NT2/D1 (cell line): ENCODE data around the gene CXCR4.
"Not testable (repeated sequence)": the region's sequence is repeated elsewhere in the genome, so short reads cannot be mapped to it uniquely, and the experiment has no call there.

Experiments used
- DNase-seq: peaks from one replicate; pipeline ENCODE4 v3.0.0-alpha.2; 2011; ENCODE audit warnings: low read depth, low spot score
- H3K27me3 ChIP-seq: 2 replicates; pipeline ENCODE4 v1.6.0; 2011; ENCODE audit warnings: mild to moderate bottlenecking; ENCODE audit not compliant: insufficient read length, insufficient read depth
- H3K36me3 ChIP-seq: 2 replicates; pipeline ENCODE4 v1.6.1; 2011; ENCODE audit warnings: mild to moderate bottlenecking, low read length, mixed read lengths; ENCODE audit not compliant: insufficient read depth, insufficient read length
- H3K4me1 ChIP-seq: 2 replicates; pipeline ENCODE4 v1.5.1; 2011; ENCODE audit not compliant: insufficient read depth, insufficient read length
- H3K4me3 ChIP-seq: 2 replicates; pipeline ENCODE4 v1.5.1; 2011; ENCODE audit warnings: low read depth; ENCODE audit not compliant: insufficient read length
- H3K9ac ChIP-seq: 2 replicates; pipeline ENCODE4 v1.6.0; 2011; ENCODE audit warnings: low read depth; ENCODE audit not compliant: insufficient read length
- H3K9me3 ChIP-seq: 2 replicates; pipeline ENCODE4 v1.5.1; 2011; ENCODE audit warnings: mild to moderate bottlenecking, low read length; ENCODE audit not compliant: insufficient read depth
- SUZ12 ChIP-seq: IDR thresholded peaks from 2 replicates; pipeline ENCODE4 v1.6.1; 2011; ENCODE audit not compliant: insufficient read length, insufficient read depth; ENCODE audit errors: extremely low read depth
- YY1 ChIP-seq: IDR thresholded peaks from 2 replicates; pipeline ENCODE4 v1.6.1; 2011; ENCODE audit not compliant: insufficient read length, insufficient read depth
- ZNF274 ChIP-seq: IDR thresholded peaks from 2 replicates; pipeline ENCODE4 v1.6.1; 2011; ENCODE audit warnings: mild to moderate bottlenecking, low read depth, low read length

Gene CXCR4

GRCh38 chr2:136106505-136106904 is 11.4 kb downstream of the CXCR4 start:
- Histone ChIP-seq H3K4me1 (no peaks in the 10 kb centered on the region), H3K27me3 (no peaks in the 10 kb centered on the region), H3K9me3 (0 out of 2 replicates have a peak, but pooled peaks cover under 1% of the 10 kb centered on the region), H3K4me3 (no peak overlapping the region), H3K36me3 (no peaks in the 10 kb centered on the region), H3K9ac (no peak overlapping the region)
- no peak for TF ChIP-seq ZNF274
- no peak for TF ChIP-seq YY1
- no peak for TF ChIP-seq SUZ12
- no peak for DNase-seq

DNA sequence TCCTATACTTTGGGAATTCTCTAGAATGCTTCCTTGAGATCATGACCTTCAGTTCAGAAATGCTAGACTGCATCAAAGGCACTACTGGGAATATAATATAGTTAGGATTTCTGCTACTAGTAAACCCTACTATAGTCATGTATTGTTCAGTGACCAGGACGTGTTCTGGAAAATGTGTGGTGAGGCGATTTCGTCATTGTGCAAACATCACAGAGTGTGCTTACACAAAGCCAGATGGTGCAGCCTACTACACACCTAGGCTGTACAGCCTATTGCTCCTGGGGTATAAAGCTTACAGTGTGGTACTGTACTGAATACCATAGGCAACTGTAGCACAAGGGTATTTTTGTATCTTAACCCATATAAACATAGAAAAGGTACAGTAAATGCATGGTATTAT is 13.0 kb downstream of the CXCR4 start:
- no peaks in the 10 kb centered on the region for H3K4me1 ChIP-seq
- no peak for DNase-seq
- no peaks in the 10 kb centered on the region for H3K9me3 ChIP-seq

DNA sequence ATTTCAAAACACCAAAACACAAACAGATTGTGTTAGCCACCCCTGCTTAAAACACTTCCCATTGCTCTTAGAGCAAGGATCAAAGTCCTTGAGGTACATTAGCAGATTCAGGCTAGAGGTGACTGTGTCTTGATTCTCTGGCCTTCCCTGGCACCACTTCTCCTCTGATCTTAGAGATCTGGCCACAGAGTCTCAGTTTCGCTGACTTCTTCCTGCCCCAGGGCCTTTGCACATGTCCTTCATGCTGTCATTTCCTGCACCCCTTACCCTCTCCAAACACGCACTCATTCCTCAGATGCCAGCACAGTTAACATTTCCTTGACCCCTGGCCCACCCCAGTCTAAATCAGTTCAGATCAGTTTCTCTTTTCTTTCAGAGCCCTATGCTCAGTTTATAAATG is 16.9 kb downstream of the CXCR4 start:
- TF ChIP-seq ZNF274, result no peak
- TF ChIP-seq SUZ12, result no peak
- no peak for TF ChIP-seq YY1
- H3K4me3 ChIP-seq, result no peak overlapping the region
- H3K9me3 ChIP-seq, result no peaks in the 10 kb centered on the region
- no peak overlapping the region for H3K9ac ChIP-seq
- H3K4me1 ChIP-seq, result no peaks in the 10 kb centered on the region
- H3K27me3 ChIP-seq, result no peaks in the 10 kb centered on the region
- no peaks in the 10 kb centered on the region for H3K36me3 ChIP-seq
- no peak for DNase-seq

More for the DNA sequence above, 13.0 kb downstream of the CXCR4 start:
- Histone ChIP-seq H3K36me3 (no peaks in the 10 kb centered on the region), H3K27me3 (no peaks in the 10 kb centered on the region), H3K4me3 (no peak overlapping the region), H3K9ac (no peak overlapping the region)
- no peak for TF ChIP-seq YY1

- no peaks in the 10 kb centered on the region for H3K9me3 ChIP-seq
- H3K36me3 ChIP-seq, result no peaks in the 10 kb centered on the region
Measured at GRCh38 chr2:136098441-136098840, 19.5 kb downstream of the CXCR4 start.

DNA sequence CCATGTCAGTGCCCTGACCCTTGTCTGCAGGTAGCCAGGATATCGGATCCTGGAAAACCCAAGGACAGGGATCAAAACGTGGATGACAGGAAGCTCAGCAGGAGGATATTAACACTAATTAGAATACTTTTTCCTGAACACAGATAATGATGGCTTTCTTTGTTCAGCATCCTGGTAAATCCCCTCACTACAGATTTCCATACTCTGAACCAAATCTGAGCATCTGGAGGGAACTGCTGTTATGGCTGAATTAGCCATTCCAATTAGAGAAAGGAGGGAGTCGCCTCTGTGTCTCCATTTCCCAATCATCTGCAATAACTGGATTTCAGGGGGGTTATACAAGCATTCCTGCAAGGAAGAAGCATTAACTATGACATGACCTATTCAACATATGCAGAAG is 24.4 kb downstream of the CXCR4 start:
- no peaks in the 10 kb centered on the region for H3K9me3 ChIP-seq
- no peaks in the 10 kb centered on the region for H3K27me3 ChIP-seq
- no peak overlapping the region for H3K4me3 ChIP-seq
- no peaks in the 10 kb centered on the region for H3K4me1 ChIP-seq
- no peak for TF ChIP-seq ZNF274
- TF ChIP-seq YY1, result no peak
- no peak overlapping the region for H3K9ac ChIP-seq
- H3K36me3 ChIP-seq, result no peaks in the 10 kb centered on the region
- no peak for DNase-seq

More at GRCh38 chr2:136098441-136098840, 19.5 kb downstream of the CXCR4 start:
- no peaks in the 10 kb centered on the region for H3K4me1 ChIP-seq
- H3K27me3 ChIP-seq, result no peaks in the 10 kb centered on the region
- TF ChIP-seq SUZ12 (no peak), YY1 (no peak), ZNF274 (no peak)
- no peak for DNase-seq
- H3K9ac ChIP-seq, result no peak overlapping the region
- H3K4me3 ChIP-seq, result no peak overlapping the region

DNA sequence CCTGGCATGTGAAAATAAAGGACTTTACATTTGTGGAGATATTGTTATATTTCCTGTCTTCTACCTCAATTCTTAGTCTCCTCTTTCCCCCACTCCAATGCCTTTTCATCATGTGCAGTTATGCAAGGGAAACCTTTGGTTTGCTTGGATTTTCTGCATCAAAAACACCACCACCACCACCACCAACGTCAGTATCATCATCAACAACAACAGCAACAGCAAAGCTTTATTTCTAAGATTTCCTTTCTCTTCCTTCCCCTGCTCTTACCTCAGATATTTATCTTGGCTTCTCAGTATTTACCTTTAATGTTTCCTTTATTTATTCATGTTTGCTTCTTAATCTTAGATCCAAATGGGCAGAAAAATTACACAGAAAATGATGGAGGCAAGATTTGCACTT is 26.1 kb downstream of the CXCR4 start:
- TF ChIP-seq ZNF274 (no peak), YY1 (no peak), SUZ12 (no peak)
- no peak overlapping the region for H3K4me3 ChIP-seq
- H3K36me3 ChIP-seq, result no peaks in the 10 kb centered on the region
- H3K9ac ChIP-seq, result no peak overlapping the region
- H3K9me3 ChIP-seq, result peaks cover 6% of the 10 kb centered on the region; the same call in 1 of the 2 replicates
- no peaks in the 10 kb centered on the region for H3K4me1 ChIP-seq
- no peaks in the 10 kb centered on the region for H3K27me3 ChIP-seq
- DNase-seq, result no peak

GRCh38 chr2:136087901-136088460 is 30.0 kb downstream of the CXCR4 start:
- not testable (repeated sequence) for H3K4me1 ChIP-seq, H3K9me3 ChIP-seq, H3K27me3 ChIP-seq, H3K4me3 ChIP-seq, H3K9ac ChIP-seq, H3K36me3 ChIP-seq, DNase-seq
